NT2/D1 (cell line): ENCODE measurements around the gene CYBA.

Experiments used
- DNase-seq: peaks from one replicate; pipeline ENCODE4 v3.0.0-alpha.2; 2011; ENCODE audit warnings: low read depth, low spot score
- H3K27me3 ChIP-seq: 2 replicates; pipeline ENCODE4 v1.6.0; 2011; ENCODE audit warnings: mild to moderate bottlenecking; ENCODE audit not compliant: insufficient read length, insufficient read depth
- H3K36me3 ChIP-seq: 2 replicates; pipeline ENCODE4 v1.6.1; 2011; ENCODE audit warnings: mild to moderate bottlenecking, low read length, mixed read lengths; ENCODE audit not compliant: insufficient read depth, insufficient read length
- H3K4me1 ChIP-seq: 2 replicates; pipeline ENCODE4 v1.5.1; 2011; ENCODE audit not compliant: insufficient read depth, insufficient read length
- H3K4me3 ChIP-seq: 2 replicates; pipeline ENCODE4 v1.5.1; 2011; ENCODE audit warnings: low read depth; ENCODE audit not compliant: insufficient read length
- H3K9ac ChIP-seq: 2 replicates; pipeline ENCODE4 v1.6.0; 2011; ENCODE audit warnings: low read depth; ENCODE audit not compliant: insufficient read length
- H3K9me3 ChIP-seq: 2 replicates; pipeline ENCODE4 v1.5.1; 2011; ENCODE audit warnings: mild to moderate bottlenecking, low read length; ENCODE audit not compliant: insufficient read depth
- SUZ12 ChIP-seq: IDR thresholded peaks from 2 replicates; pipeline ENCODE4 v1.6.1; 2011; ENCODE audit not compliant: insufficient read length, insufficient read depth; ENCODE audit errors: extremely low read depth
- YY1 ChIP-seq: IDR thresholded peaks from 2 replicates; pipeline ENCODE4 v1.6.1; 2011; ENCODE audit not compliant: insufficient read length, insufficient read depth
- ZNF274 ChIP-seq: IDR thresholded peaks from 2 replicates; pipeline ENCODE4 v1.6.1; 2011; ENCODE audit warnings: mild to moderate bottlenecking, low read depth, low read length

Gene CYBA

GRCh38 chr16:88599825-88600538 lies 50.9 kb downstream of the CYBA start:
- Histone ChIP-seq H3K36me3 (peaks cover 70% of the 10 kb centered on the region), H3K9me3 (no peaks in the 10 kb centered on the region), H3K27me3 (no peaks in the 10 kb centered on the region), H3K4me1 (peaks cover 2% of the 10 kb centered on the region), H3K4me3 (no peak overlapping the region), H3K9ac (no peak overlapping the region)
- no peak for TF ChIP-seq ZNF274
- no peak for TF ChIP-seq YY1
- TF ChIP-seq SUZ12, result no peak
- no peak for DNase-seq

- Histone ChIP-seq H3K27me3 (no peaks in the 10 kb centered on the region), H3K9ac (no peak overlapping the region), H3K4me1 (peaks cover 2% of the 10 kb centered on the region), H3K4me3 (no peak overlapping the region), H3K36me3 (peaks cover 68% of the 10 kb centered on the region), H3K9me3 (no peaks in the 10 kb centered on the region)
- TF ChIP-seq SUZ12 (no peak), ZNF274 (no peak), YY1 (no peak)
- no peak for DNase-seq
These were observed 51.6 kb downstream of the CYBA start for GRCh38 chr16:88599092-88599733.

GRCh38 chr16:88597856-88598491 lies 52.9 kb downstream of the CYBA start:
- TF ChIP-seq SUZ12, result no peak
- no peak for TF ChIP-seq ZNF274
- no peak for TF ChIP-seq YY1
- H3K36me3 ChIP-seq, result peaks cover 72% of the 10 kb centered on the region
- peaks cover 4% of the 10 kb centered on the region for H3K4me1 ChIP-seq
- H3K9me3 ChIP-seq, result no peaks in the 10 kb centered on the region
- H3K9ac ChIP-seq, result no peak overlapping the region
- no peaks in the 10 kb centered on the region for H3K27me3 ChIP-seq
- no peak overlapping the region for H3K4me3 ChIP-seq
- no peak for DNase-seq

DNA sequence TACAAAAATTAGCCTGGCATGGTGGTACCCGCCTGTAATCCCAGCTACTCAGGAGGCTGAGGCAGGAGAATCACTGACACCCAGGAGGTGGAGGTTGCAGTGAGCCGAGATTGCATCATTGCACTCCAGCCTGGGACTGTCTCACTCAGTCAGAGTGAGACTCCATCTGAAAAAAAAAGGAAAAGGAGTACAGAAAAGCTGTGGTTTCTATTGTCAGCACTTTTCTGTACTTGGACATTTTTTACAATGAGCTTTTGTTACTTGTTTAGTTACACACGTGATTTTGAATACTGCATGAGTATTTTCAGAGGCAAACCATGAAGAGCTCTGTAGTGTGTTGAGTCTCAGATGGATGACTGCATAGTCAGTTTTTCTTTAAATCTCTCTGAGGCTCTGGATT lies 54.4 kb downstream of the CYBA start:
- DNase-seq, result no peak
- H3K9me3 ChIP-seq, result no peaks in the 10 kb centered on the region
- TF ChIP-seq YY1 (no peak), ZNF274 (no peak), SUZ12 (no peak)
- H3K4me1 ChIP-seq, result peaks cover 4% of the 10 kb centered on the region
- no peaks in the 10 kb centered on the region for H3K27me3 ChIP-seq
- no peak overlapping the region for H3K4me3 ChIP-seq
- no peak overlapping the region for H3K9ac ChIP-seq
- peaks cover 70% of the 10 kb centered on the region for H3K36me3 ChIP-seq

GRCh38 chr16:88595921-88596320 lies 54.9 kb downstream of the CYBA start:
- Histone ChIP-seq H3K4me1 (peaks cover 4% of the 10 kb centered on the region), H3K36me3 (peaks cover 68% of the 10 kb centered on the region)
- TF ChIP-seq YY1 (no peak), ZNF274 (no peak), SUZ12 (no peak)

GRCh38 chr16:88595101-88595500 lies 55.8 kb downstream of the CYBA start:
- no peak for TF ChIP-seq ZNF274
- no peak for TF ChIP-seq SUZ12
- TF ChIP-seq YY1, result no peak
- no peak overlapping the region for H3K9ac ChIP-seq
- H3K9me3 ChIP-seq, result no peaks in the 10 kb centered on the region
- peaks cover 4% of the 10 kb centered on the region for H3K4me1 ChIP-seq
- peaks cover 66% of the 10 kb centered on the region for H3K36me3 ChIP-seq
- no peak overlapping the region for H3K4me3 ChIP-seq
- H3K27me3 ChIP-seq, result no peaks in the 10 kb centered on the region
- no peak for DNase-seq

More at GRCh38 chr16:88595921-88596320, 54.9 kb downstream of the CYBA start:
- Histone ChIP-seq H3K27me3 (no peaks in the 10 kb centered on the region), H3K9ac (no peak overlapping the region), H3K4me3 (no peak overlapping the region), H3K9me3 (no peaks in the 10 kb centered on the region)
- DNase-seq, result no peak

GRCh38 chr16:88593910-88594309 lies 56.9 kb downstream of the CYBA start:
- no peaks in the 10 kb centered on the region for H3K9me3 ChIP-seq
- H3K36me3 ChIP-seq, result peaks cover 66% of the 10 kb centered on the region
- DNase-seq, result no peak
- no peaks in the 10 kb centered on the region for H3K27me3 ChIP-seq
- H3K9ac ChIP-seq, result no peak overlapping the region
- H3K4me1 ChIP-seq, result peaks cover 2% of the 10 kb centered on the region
- H3K4me3 ChIP-seq, result no peak overlapping the region
- TF ChIP-seq SUZ12 (no peak), YY1 (no peak), ZNF274 (no peak)
